ENCODE measurements around the gene FOXL2. TPM values are rescaled to one million over a fixed set of nuclear protein-coding genes. Genes with fewer than 3 reads are reported as not detected.

FOXL2 gene
- total RNA-seq, 1 experiment from 2014 or later, result 12.7 TPM

DNA sequence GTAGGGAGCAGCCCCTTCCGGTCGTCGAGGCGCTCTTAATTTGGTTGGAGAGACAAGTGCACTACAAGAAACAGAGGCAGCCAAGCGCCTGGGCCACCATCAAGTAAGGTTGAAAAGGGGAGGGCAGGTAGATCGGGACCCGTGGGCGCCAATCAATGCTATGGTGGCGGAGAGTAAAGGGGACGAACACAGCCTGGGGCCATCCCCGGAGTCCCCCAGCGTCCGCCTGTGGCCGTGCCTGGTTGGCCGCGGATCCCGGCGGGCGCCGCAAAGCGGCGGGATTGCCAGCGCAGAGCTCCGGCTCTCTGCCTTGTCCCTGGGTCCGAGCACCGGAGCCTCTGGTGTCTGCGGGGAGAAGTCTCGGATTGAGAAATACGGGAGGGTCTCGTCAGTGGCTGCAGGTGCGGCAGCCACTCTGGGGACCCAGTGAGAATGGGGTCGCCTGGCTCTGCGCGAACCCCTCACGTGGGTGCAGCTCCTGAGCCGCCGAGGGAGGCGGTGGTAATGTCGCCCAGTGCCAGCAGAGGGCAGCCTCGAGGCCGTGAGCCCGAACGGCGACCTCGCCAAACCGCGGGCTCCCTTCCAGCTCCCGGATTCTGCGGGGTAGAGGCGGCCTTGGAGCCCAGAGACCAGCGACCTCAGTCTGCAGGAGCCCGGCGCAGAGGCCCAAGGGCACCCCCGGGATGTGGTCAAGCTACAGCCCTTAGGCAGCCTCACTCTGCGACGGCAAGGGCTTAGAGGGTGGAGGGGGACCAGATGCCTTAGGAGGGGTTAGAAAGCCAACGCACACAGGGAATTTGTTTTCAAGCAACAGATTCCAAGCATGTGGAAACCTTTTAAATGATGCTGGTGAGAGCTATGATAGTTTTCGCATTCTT is 10.8 kb downstream of the FOXL2 start:
- ChIA-PET CTCF (interaction anchor here (0.5 to 1.5 kb wide), 24 partner anchors 9 to 473 kb away, joined by 3 to 33 read pairs (median 5); partner anchors contain the start of genes FOXL2 and FOXL2NB), POLR2A (interaction anchor here (0.5 to 0.7 kb wide), 7 partner anchors 14 to 516 kb away, joined by 3 to 6 read pairs (median 4); no protein-coding TSS in a partner anchor)
- no TSS peak for BruUV-seq (replicated peaks)
- 0 out of 2 replicates have a peak, but pooled peaks have one; percentile 56 for TF ChIP-seq SIN3A (IDR thresholded peaks at IDR 0.05; ENCODE audit: borderline replicate concordance, insufficient read depth, low read depth, low read length)
- TF ChIP-seq POLR2AphosphoS5 (IDR thresholded peaks at IDR 0.05; ENCODE audit: low read depth, low read length), result 0 out of 2 replicates have a peak, but pooled peaks have one; percentile 25
- TF ChIP-seq, protein P1, sequence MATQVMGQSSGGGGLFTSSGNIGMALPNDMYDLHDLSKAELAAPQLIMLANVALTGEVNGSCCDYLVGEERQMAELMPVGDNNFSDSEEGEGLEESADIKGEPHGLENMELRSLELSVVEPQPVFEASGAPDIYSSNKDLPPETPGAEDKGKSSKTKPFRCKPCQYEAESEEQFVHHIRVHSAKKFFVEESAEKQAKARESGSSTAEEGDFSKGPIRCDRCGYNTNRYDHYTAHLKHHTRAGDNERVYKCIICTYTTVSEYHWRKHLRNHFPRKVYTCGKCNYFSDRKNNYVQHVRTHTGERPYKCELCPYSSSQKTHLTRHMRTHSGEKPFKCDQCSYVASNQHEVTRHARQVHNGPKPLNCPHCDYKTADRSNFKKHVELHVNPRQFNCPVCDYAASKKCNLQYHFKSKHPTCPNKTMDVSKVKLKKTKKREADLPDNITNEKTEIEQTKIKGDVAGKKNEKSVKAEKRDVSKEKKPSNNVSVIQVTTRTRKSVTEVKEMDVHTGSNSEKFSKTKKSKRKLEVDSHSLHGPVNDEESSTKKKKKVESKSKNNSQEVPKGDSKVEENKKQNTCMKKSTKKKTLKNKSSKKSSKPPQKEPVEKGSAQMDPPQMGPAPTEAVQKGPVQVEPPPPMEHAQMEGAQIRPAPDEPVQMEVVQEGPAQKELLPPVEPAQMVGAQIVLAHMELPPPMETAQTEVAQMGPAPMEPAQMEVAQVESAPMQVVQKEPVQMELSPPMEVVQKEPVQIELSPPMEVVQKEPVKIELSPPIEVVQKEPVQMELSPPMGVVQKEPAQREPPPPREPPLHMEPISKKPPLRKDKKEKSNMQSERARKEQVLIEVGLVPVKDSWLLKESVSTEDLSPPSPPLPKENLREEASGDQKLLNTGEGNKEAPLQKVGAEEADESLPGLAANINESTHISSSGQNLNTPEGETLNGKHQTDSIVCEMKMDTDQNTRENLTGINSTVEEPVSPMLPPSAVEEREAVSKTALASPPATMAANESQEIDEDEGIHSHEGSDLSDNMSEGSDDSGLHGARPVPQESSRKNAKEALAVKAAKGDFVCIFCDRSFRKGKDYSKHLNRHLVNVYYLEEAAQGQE (IDR thresholded peaks at IDR 0.05; ENCODE audit: insufficient read depth in 1 of 2, low read depth in 2 of 2, low read length in 1 of 2), result no peak
- TF ChIP-seq, protein P2, sequence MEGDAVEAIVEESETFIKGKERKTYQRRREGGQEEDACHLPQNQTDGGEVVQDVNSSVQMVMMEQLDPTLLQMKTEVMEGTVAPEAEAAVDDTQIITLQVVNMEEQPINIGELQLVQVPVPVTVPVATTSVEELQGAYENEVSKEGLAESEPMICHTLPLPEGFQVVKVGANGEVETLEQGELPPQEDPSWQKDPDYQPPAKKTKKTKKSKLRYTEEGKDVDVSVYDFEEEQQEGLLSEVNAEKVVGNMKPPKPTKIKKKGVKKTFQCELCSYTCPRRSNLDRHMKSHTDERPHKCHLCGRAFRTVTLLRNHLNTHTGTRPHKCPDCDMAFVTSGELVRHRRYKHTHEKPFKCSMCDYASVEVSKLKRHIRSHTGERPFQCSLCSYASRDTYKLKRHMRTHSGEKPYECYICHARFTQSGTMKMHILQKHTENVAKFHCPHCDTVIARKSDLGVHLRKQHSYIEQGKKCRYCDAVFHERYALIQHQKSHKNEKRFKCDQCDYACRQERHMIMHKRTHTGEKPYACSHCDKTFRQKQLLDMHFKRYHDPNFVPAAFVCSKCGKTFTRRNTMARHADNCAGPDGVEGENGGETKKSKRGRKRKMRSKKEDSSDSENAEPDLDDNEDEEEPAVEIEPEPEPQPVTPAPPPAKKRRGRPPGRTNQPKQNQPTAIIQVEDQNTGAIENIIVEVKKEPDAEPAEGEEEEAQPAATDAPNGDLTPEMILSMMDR (IDR thresholded peaks at IDR 0.05), result peak; percentile 98
- TF ChIP-seq TCF7L2 (IDR thresholded peaks at IDR 0.05; ENCODE audit: low read depth, low read length), result no peak
- intact Hi-C loops (cut with micrococcal nuclease; ENCODE audit: unreplicated experiment) (no loop called here), in situ Hi-C loops (cut with HindIII; ENCODE audit: low pct_unique_long_range_greater_than_20kb, low sequenced_read_pairs) (no loop called here)
- Histone ChIP-seq H3K27ac (ENCODE audit: low read length) (peak overlapping the region; percentile 75), H3K4me1 (ENCODE audit: control insufficient read depth, insufficient read depth, low read length) (peaks cover 14% of the 10 kb centered on the region), H3K4me3 (ENCODE audit: low read depth in 2 of 2, low read length in 2 of 2) (peak overlapping the region; percentile 45 to 57), H3K27me3 (ENCODE audit: control insufficient read depth, insufficient read depth, low read length) (no peaks in the 10 kb centered on the region), H3K36me3 (ENCODE audit: control insufficient read depth, insufficient read depth, low read length) (no peaks in the 10 kb centered on the region), H3K9me3 (ENCODE audit: control insufficient read depth, insufficient read depth, low read depth, low read length) (no peaks in the 10 kb centered on the region)
- ATAC-seq (peak; percentile 88), DNase-seq (ENCODE audit: low read depth, low spot score) (no peak)

DNA sequence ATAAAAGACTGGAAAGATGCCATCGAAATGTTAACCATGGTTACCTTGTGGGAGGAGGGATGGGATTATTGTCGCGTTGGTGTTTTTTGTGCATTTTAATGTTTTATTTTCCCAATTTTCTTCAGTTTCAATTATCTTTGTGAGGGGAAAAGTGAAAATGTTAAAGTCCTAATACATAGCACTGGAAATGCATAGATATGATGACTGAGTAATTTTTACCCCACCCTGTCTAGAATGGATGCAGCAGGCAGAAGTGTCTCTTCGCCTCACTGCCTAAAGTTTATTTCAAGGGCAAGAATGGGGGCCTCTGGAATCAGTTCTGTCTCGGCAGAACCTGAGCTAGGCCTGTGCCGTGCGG is 11.5 kb downstream of the FOXL2 start:
- no peaks in the 10 kb centered on the region for H3K9me3 ChIP-seq (ENCODE audit: control insufficient read depth, insufficient read depth, low read depth, low read length)
- TF ChIP-seq, protein P2 (IDR thresholded peaks at IDR 0.05), result no peak
- TF ChIP-seq SIN3A (IDR thresholded peaks at IDR 0.05; ENCODE audit: borderline replicate concordance, insufficient read depth, low read depth, low read length), result no peak
- TF ChIP-seq TCF7L2 (IDR thresholded peaks at IDR 0.05; ENCODE audit: low read depth, low read length), result no peak
- TF ChIP-seq POLR2AphosphoS5 (IDR thresholded peaks at IDR 0.05; ENCODE audit: low read depth, low read length), result no peak
- TF ChIP-seq, protein P1 (IDR thresholded peaks at IDR 0.05; ENCODE audit: insufficient read depth in 1 of 2, low read depth in 2 of 2, low read length in 1 of 2), result no peak
- POLR2A ChIA-PET, result interaction anchor here (0.5 to 0.7 kb wide), 2 partner anchors 14 to 185 kb away, joined by 3 to 4 read pairs; no protein-coding TSS in a partner anchor
- intact Hi-C loops (cut with micrococcal nuclease; ENCODE audit: unreplicated experiment) (no loop called here), in situ Hi-C loops (cut with HindIII; ENCODE audit: low pct_unique_long_range_greater_than_20kb, low sequenced_read_pairs) (no loop called here)
- H3K27me3 ChIP-seq (ENCODE audit: control insufficient read depth, insufficient read depth, low read length), result no peaks in the 10 kb centered on the region
- H3K4me3 ChIP-seq (ENCODE audit: low read depth in 2 of 2, low read length in 2 of 2), result peak overlapping the region; percentile 45 to 57
- H3K27ac ChIP-seq (ENCODE audit: low read length), result peak overlapping the region; percentile 75
- CTCF ChIA-PET, result interaction anchor here (0.6 to 1.5 kb wide), 13 partner anchors 8 to 453 kb away, joined by 3 to 33 read pairs (median 7); partner anchors contain the start of genes FOXL2 and FOXL2NB
- H3K36me3 ChIP-seq (ENCODE audit: control insufficient read depth, insufficient read depth, low read length), result no peaks in the 10 kb centered on the region
- ATAC-seq (no peak), DNase-seq (ENCODE audit: low read depth, low spot score) (no peak)
- BruUV-seq (replicated peaks), result no TSS peak
- peaks cover 14% of the 10 kb centered on the region for H3K4me1 ChIP-seq (ENCODE audit: control insufficient read depth, insufficient read depth, low read length)

All from Panc1 (cell line).